Vagina (tissue), 2 donors: Measurements from ENCODE around the gene DGAT2L6. TPM values are rescaled to one million over a fixed set of nuclear protein-coding genes. Genes with fewer than 3 reads are reported as not detected.
A peak's percentile ranks its signal among the peaks of the same experiment; 100 is the strongest.
"Not testable (repeated sequence)": the region's sequence is repeated elsewhere in the genome, so short reads cannot be mapped to it uniquely, and the experiment has no call there.

Experiments used
- DNase-seq, 2 donors: peaks; one replicate each; pipeline ENCODE4 v3.0.0-alpha.2; 2017; ENCODE audit errors: extremely low spot score in 2 of 2
- H3K27ac ChIP-seq: fragments of 200-600 bp; sonication (generic); one replicate; pipeline ENCODE4 v1.5.1; 2019
- H3K27me3 ChIP-seq: fragments of 200-600 bp; sonication (generic); one replicate; pipeline ENCODE4 v1.5.1; 2019
- H3K36me3 ChIP-seq, 2 donors: fragments of 200-600 bp; sonication (generic); one replicate each; pipeline ENCODE4 v1.5.1; 2017 to 2019
- H3K4me1 ChIP-seq: fragments of 200-600 bp; sonication (generic); one replicate; pipeline ENCODE4 v1.5.1; 2019
- H3K4me3 ChIP-seq, 2 donors: fragments of 200-600 bp; sonication (generic); 1 replicate in 1 of 2; 2 replicates in 1 of 2; pipeline ENCODE4 v1.5.1; 2016 to 2019
- H3K9me3 ChIP-seq: fragments of 200-600 bp; sonication (generic); one replicate; pipeline ENCODE4 v1.5.1; 2019
- CTCF ChIP-seq, 3 experiments: fragments of 450-650 bp in 2 of 3; fragments of 200-600 bp in 1 of 3; sonication (generic) in 1 of 3; IDR thresholded peaks; one replicate each; pipeline ENCODE4 v1.5.1; 2017 to 2019; ENCODE audit warnings: antibody characterized with exemption in 3 of 3, mild to moderate bottlenecking in 2 of 3, moderate library complexity in 2 of 3
- POLR2A ChIP-seq, 2 donors: fragments of 450-650 bp; IDR thresholded peaks; one replicate each; pipeline ENCODE4 v1.6.1; 2017; ENCODE audit warnings: antibody characterized with exemption in 2 of 2, mild to moderate bottlenecking in 2 of 2, moderate library complexity in 2 of 2
- POLR2AphosphoS5 ChIP-seq, 2 donors: sonication (generic); formaldehyde crosslinking; IDR thresholded peaks; one replicate each; pipeline ENCODE4 v1.9.0; 2017; ENCODE audit warnings: antibody characterized with exemption in 2 of 2, mild to moderate bottlenecking in 2 of 2, low read depth in 1 of 2; ENCODE audit not compliant: insufficient read depth in 1 of 2
- intact Hi-C: fragments of 100-400 bp; cut with DNase I; formaldehyde crosslinking; loops from one replicate; pipeline ENCODE4 v1.15.1; 2023
- total RNA-seq: library from RNA; depleted of rRNA; stranded (reverse); fragments of >200 nt; gene quantifications from one replicate; pipeline ENCODE4 v1.2.3, GENCODE V29; 2016

Gene DGAT2L6
- total RNA-seq, 1 donor from 2014 or later = not detected

- Histone ChIP-seq H3K27ac (no peak overlapping the region), H3K4me1 (no peaks in the 10 kb centered on the region), H3K4me3 (no peak overlapping the region), H3K36me3 (no peaks in the 10 kb centered on the region), H3K9me3 (no peaks in the 10 kb centered on the region), H3K27me3 (no peaks in the 10 kb centered on the region)
- DNase-seq = peak in 1 of 2 donors; percentile 6
- intact Hi-C loops = no loop called here
- TF ChIP-seq CTCF (IDR thresholded peaks at IDR 0.05) (peak in 1 of 3 experiments; percentile 35), POLR2A (IDR thresholded peaks at IDR 0.05) (no peak)
Observed at GRCh38 chrX:70196961-70197720, 19.9 kb downstream of the DGAT2L6 start.

- no peaks in the 10 kb centered on the region for H3K9me3 ChIP-seq
- H3K4me1 ChIP-seq = no peaks in the 10 kb centered on the region
- no peak overlapping the region for H3K27ac ChIP-seq
- intact Hi-C loops = no loop called here
- no peaks in the 10 kb centered on the region for H3K27me3 ChIP-seq
- no peak overlapping the region for H3K4me3 ChIP-seq
- H3K36me3 ChIP-seq = no peaks in the 10 kb centered on the region
- TF ChIP-seq CTCF (IDR thresholded peaks at IDR 0.05) = no peak
- no peak for TF ChIP-seq POLR2AphosphoS5 (IDR thresholded peaks at IDR 0.05; ENCODE audit: insufficient read depth in 1 of 2, low read depth in 1 of 2)
- no peak for TF ChIP-seq POLR2A (IDR thresholded peaks at IDR 0.05)
- DNase-seq = no peak
Observed at GRCh38 chrX:70201732-70202131, 24.4 kb downstream of the DGAT2L6 start.

- Histone ChIP-seq H3K27me3 (no peaks in the 10 kb centered on the region), H3K9me3 (no peaks in the 10 kb centered on the region), H3K4me3 (no peak overlapping the region), H3K27ac (no peak overlapping the region), H3K36me3 (no peaks in the 10 kb centered on the region), H3K4me1 (no peaks in the 10 kb centered on the region)
- TF ChIP-seq CTCF (IDR thresholded peaks at IDR 0.05) (no peak), POLR2AphosphoS5 (IDR thresholded peaks at IDR 0.05; ENCODE audit: insufficient read depth in 1 of 2, low read depth in 1 of 2) (no peak), POLR2A (IDR thresholded peaks at IDR 0.05) (no peak)
- intact Hi-C loops = no loop called here
- no peak for DNase-seq
Observed at GRCh38 chrX:70208479-70208878, 31.2 kb downstream of the DGAT2L6 start.

GRCh38 chrX:70209570-70209969, 32.3 kb downstream of the DGAT2L6 start:
- H3K9me3 ChIP-seq, H3K27me3 ChIP-seq, H3K4me3 ChIP-seq, intact Hi-C loops, H3K4me1 ChIP-seq, H3K27ac ChIP-seq, DNase-seq, H3K36me3 ChIP-seq: not testable (repeated sequence)

GRCh38 chrX:70219938-70220764, 42.9 kb downstream of the DGAT2L6 start:
- TF ChIP-seq POLR2AphosphoS5 (IDR thresholded peaks at IDR 0.05; ENCODE audit: insufficient read depth in 1 of 2, low read depth in 1 of 2) (peak in 1 of 2 donors; percentile 51), POLR2A (IDR thresholded peaks at IDR 0.05) (no peak)
- no peaks in the 10 kb centered on the region for H3K27me3 ChIP-seq
- H3K4me3 ChIP-seq = no peak overlapping the region
- H3K4me1 ChIP-seq = no peaks in the 10 kb centered on the region
- intact Hi-C loops = no loop called here
- DNase-seq = no peak
- no peaks in the 10 kb centered on the region for H3K9me3 ChIP-seq
- no peak overlapping the region for H3K27ac ChIP-seq
- H3K36me3 ChIP-seq = no peaks in the 10 kb centered on the region

- Histone ChIP-seq H3K9me3 (no peaks in the 10 kb centered on the region), H3K27me3 (no peaks in the 10 kb centered on the region), H3K4me1 (no peaks in the 10 kb centered on the region), H3K4me3 (no peak overlapping the region), H3K36me3 (no peaks in the 10 kb centered on the region), H3K27ac (no peak overlapping the region)
- TF ChIP-seq POLR2A (IDR thresholded peaks at IDR 0.05) (no peak), CTCF (IDR thresholded peaks at IDR 0.05) (no peak), POLR2AphosphoS5 (IDR thresholded peaks at IDR 0.05; ENCODE audit: insufficient read depth in 1 of 2, low read depth in 1 of 2) (no peak)
- intact Hi-C loops = no loop called here
- no peak for DNase-seq
Observed at GRCh38 chrX:70226048-70226447, 48.8 kb downstream of the DGAT2L6 start.
